Testis (tissue), 3 donors: Measurements from ENCODE around the gene MEFV. TPM values are rescaled to one million over a fixed set of nuclear protein-coding genes. Genes with fewer than 3 reads are reported as not detected.

Experiments
- DNase-seq: peaks from one replicate; pipeline ENCODE4 v3.0.0-alpha.2; 2019
- H3K27ac ChIP-seq, 2 donors: fragments of 200-600 bp; sonication (generic); one replicate each; pipeline ENCODE4 v1.5.1; 2019
- H3K27me3 ChIP-seq: fragments of 200-600 bp; sonication (generic); one replicate; pipeline ENCODE4 v1.5.1; 2019
- H3K36me3 ChIP-seq: fragments of 200-600 bp; sonication (generic); one replicate; pipeline ENCODE4 v1.5.1; 2017; ENCODE audit warnings: low read depth; ENCODE audit errors: missing control alignments
- H3K4me1 ChIP-seq: fragments of 200-600 bp; sonication (generic); one replicate; pipeline ENCODE4 v1.5.1; 2019
- H3K4me3 ChIP-seq, 2 donors: fragments of 200-600 bp; sonication (generic); one replicate each; pipeline ENCODE4 v1.5.1; 2017 to 2019
- H3K9me3 ChIP-seq: fragments of 200-600 bp; sonication (generic); one replicate; pipeline ENCODE4 v1.5.1; 2017
- POLR2A ChIP-seq: fragments of 450-650 bp; IDR thresholded peaks from one replicate; pipeline ENCODE4 v1.6.1; 2017; ENCODE audit warnings: antibody characterized with exemption, mild to moderate bottlenecking, moderate library complexity
- WGBS, 2 donors: methylation state at CpG; one replicate each; pipeline ENCODE4 v1.1.5; 2018; 5-methylcytosine and 5-hydroxymethylcytosine counted together
- intact Hi-C: fragments of 100-400 bp; cut with DNase I; formaldehyde crosslinking; loops from one replicate; pipeline ENCODE4 v1.15.1; 2023; ENCODE audit warnings: low total_unique reads
- polyA plus RNA-seq: library from polyadenylated mRNA; stranded (reverse); fragments of 350-450 nt; fragmentation: Illumina TruSeq; extraction: RNeasy Lipid Tissue Mini Kit (QIAGEN cat#74804); gene quantifications from one replicate; pipeline ENCODE4 v1.2.3, GENCODE V29; 2014; ENCODE audit warnings: low read depth, low replicate concordance; ENCODE audit not compliant: insufficient read depth
- total RNA-seq, 2 donors: library from RNA; depleted of rRNA; stranded (reverse); fragments of >200 nt; gene quantifications; one replicate each; pipeline ENCODE4 v1.2.3, GENCODE V29; 2016
- TF ChIP-seq, protein P1 (sequence below), 3 experiments: fragments of 450-650 bp in 2 of 3; fragments of 200-600 bp in 1 of 3; sonication (generic) in 1 of 3; IDR thresholded peaks; one replicate each; pipeline ENCODE4 v1.5.1; 2016 to 2019; ENCODE audit warnings: antibody characterized with exemption in 3 of 3, mild to moderate bottlenecking in 2 of 3, moderate library complexity in 1 of 3

The MEFV gene
- total and polyA plus RNA-seq, 3 donors from 2014 or later: 2.6 to 5.7 (median 5.2) TPM

DNA sequence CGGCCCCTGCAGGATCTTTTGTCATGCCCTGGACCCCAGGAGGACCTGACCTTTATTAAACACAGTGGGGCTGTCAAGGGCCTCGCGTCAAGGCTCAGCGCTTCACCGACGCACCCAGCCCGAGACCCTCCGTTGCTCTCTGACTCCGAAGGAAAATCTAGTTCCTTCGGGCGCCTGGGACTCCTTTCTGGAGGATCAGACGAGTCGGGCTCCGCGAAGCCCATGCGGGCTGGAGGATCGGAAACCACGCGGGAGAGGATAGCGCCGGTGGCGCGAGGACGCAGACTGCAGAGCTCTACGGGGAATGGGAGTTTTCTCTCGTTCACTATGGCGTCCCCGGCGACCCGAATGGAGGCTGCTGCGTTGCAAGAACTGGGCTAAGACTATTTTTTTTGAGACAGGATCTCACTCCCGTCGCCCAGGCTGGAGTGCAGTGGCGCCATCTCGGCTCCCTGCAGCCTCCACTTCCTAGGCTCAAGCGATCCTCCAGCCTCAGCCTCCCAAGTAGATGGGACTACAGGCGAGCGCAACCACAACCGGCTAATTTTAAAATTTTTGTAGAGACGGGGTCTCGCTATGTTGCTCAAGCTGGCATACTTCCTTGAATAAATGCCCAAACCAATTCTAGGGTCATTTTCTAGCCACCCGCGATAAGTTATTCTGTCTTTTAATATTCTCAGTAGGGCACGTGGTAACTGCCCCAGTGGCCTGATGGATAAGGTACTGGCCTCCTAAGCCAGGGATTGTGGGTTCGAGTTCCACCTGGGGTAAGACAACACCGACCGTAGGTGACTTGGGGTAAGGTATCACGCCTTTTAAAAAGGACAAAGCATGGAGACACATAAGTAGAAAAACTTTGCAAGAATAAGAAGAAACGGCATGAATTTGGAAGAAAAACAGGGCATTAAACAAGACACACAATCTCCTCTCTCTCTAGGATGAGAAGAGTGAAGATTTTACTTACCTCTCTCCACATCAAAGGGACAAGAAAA is 62.9 kb downstream of the MEFV start:
- no peak for TF ChIP-seq POLR2A
- TF ChIP-seq, protein P1, sequence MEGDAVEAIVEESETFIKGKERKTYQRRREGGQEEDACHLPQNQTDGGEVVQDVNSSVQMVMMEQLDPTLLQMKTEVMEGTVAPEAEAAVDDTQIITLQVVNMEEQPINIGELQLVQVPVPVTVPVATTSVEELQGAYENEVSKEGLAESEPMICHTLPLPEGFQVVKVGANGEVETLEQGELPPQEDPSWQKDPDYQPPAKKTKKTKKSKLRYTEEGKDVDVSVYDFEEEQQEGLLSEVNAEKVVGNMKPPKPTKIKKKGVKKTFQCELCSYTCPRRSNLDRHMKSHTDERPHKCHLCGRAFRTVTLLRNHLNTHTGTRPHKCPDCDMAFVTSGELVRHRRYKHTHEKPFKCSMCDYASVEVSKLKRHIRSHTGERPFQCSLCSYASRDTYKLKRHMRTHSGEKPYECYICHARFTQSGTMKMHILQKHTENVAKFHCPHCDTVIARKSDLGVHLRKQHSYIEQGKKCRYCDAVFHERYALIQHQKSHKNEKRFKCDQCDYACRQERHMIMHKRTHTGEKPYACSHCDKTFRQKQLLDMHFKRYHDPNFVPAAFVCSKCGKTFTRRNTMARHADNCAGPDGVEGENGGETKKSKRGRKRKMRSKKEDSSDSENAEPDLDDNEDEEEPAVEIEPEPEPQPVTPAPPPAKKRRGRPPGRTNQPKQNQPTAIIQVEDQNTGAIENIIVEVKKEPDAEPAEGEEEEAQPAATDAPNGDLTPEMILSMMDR (IDR thresholded peaks at IDR 0.05): no peak
- Histone ChIP-seq H3K36me3 (no peaks in the 10 kb centered on the region), H3K27me3 (no peaks in the 10 kb centered on the region), H3K9me3 (no peaks in the 10 kb centered on the region), H3K27ac (no peak overlapping the region), H3K4me1 (no peaks in the 10 kb centered on the region), H3K4me3 (no peak overlapping the region)
- intact Hi-C loops: no loop called here
- 56 to 61% methylated on average over 30 to 49 of the region's 49 CpGs for WGBS, 2 donors
- no peak for DNase-seq

GRCh38 chr16:3192476-3193019 is 63.9 kb downstream of the MEFV start:
- no peak for DNase-seq
- intact Hi-C loops: no loop called here
- no peaks in the 10 kb centered on the region for H3K27me3 ChIP-seq
- TF ChIP-seq, protein P1 (IDR thresholded peaks at IDR 0.05): no peak
- TF ChIP-seq POLR2A: no peak
- H3K27ac ChIP-seq: no peak overlapping the region
- no peaks in the 10 kb centered on the region for H3K36me3 ChIP-seq
- no peaks in the 10 kb centered on the region for H3K4me1 ChIP-seq
- H3K9me3 ChIP-seq: no peaks in the 10 kb centered on the region
- H3K4me3 ChIP-seq: no peak overlapping the region
- WGBS, 2 donors: 37 to 39% methylated on average over 17 to 36 of the region's 36 CpGs

Other genes starting within 250 kb of the MEFV start
- gene CLDN9, start 243.7 kb downstream of the MEFV start, total RNA-seq: under 1 TPM; 0.37 to 0.39 TPM
- gene CLDN9, start 243.7 kb downstream of the MEFV start, polyA plus RNA-seq: 0.34 TPM
- gene CLDN6, start 238.4 kb downstream of the MEFV start, total RNA-seq: under 1 TPM; 0.55 to 0.74 TPM
- gene CLDN6, start 238.4 kb downstream of the MEFV start, polyA plus RNA-seq: 0.70 TPM
- 10 to 100 TPM; 16.8 to 33.4 TPM for gene TNFRSF12A, start 236.3 kb downstream of the MEFV start, total RNA-seq
- 12.8 TPM for gene TNFRSF12A, start 236.3 kb downstream of the MEFV start, polyA plus RNA-seq
- gene HCFC1R1, start 232.7 kb downstream of the MEFV start, total RNA-seq: 10 to 100 TPM; 30.2 to 39.4 TPM
- gene HCFC1R1, start 232.7 kb downstream of the MEFV start, polyA plus RNA-seq: 94.5 TPM
- 10 to 100 TPM; 17.3 to 27.3 TPM for gene THOC6, start 232.6 kb downstream of the MEFV start, total RNA-seq
- 19.6 TPM for gene THOC6, start 232.6 kb downstream of the MEFV start, polyA plus RNA-seq
- gene BICDL2, start 219.7 kb downstream of the MEFV start, total RNA-seq: 1 to 10 TPM in 1 of 2 donors, under 1 TPM in 1; 0.37 to 1.3 TPM
- gene BICDL2, start 219.7 kb downstream of the MEFV start, polyA plus RNA-seq: 0.29 TPM
- gene MMP25, start 210.1 kb downstream of the MEFV start, total RNA-seq: 1 to 10 TPM in 1 of 2 donors, under 1 TPM in 1; 0.62 to 1.5 TPM
- gene MMP25, start 210.1 kb downstream of the MEFV start, polyA plus RNA-seq: 0.53 TPM
- gene IL32, start 191.0 kb downstream of the MEFV start, total RNA-seq: 10 to 100 TPM; 27.1 to 33.0 TPM
- gene IL32, start 191.0 kb downstream of the MEFV start, polyA plus RNA-seq: 62.2 TPM
- under 1 TPM; 0.79 to 0.93 TPM for gene ZSCAN10, start 157.3 kb downstream of the MEFV start, total RNA-seq
- gene ZSCAN10, start 157.3 kb downstream of the MEFV start, polyA plus RNA-seq: 0.91 TPM
- gene ZNF205, start 144.0 kb downstream of the MEFV start, total RNA-seq: 10 to 100 TPM in 1 of 2 donors, 1 to 10 TPM in 1; 9.8 to 19.4 TPM
- 5.5 TPM for gene ZNF205, start 144.0 kb downstream of the MEFV start, polyA plus RNA-seq
- gene ZNF213, start 121.6 kb downstream of the MEFV start, total RNA-seq: 10 to 100 TPM; 43.1 to 57.3 TPM
- 46.8 TPM for gene ZNF213, start 121.6 kb downstream of the MEFV start, polyA plus RNA-seq
- gene OR1F1, start 68.4 kb downstream of the MEFV start, total RNA-seq: not detected
- not detected for gene OR1F1, start 68.4 kb downstream of the MEFV start, polyA plus RNA-seq
- gene ZNF200, start 21.5 kb downstream of the MEFV start, total RNA-seq: 10 to 100 TPM; 45.2 to 48.3 TPM
- 41.9 TPM for gene ZNF200, start 21.5 kb downstream of the MEFV start, polyA plus RNA-seq
- 10 to 100 TPM; 47.3 to 58.3 TPM for gene ZNF263, start 26.9 kb upstream of the MEFV start, total RNA-seq
- gene ZNF263, start 26.9 kb upstream of the MEFV start, polyA plus RNA-seq: 44.7 TPM
- 10 to 100 TPM; 17.5 to 22.6 TPM for gene TIGD7, start 48.8 kb upstream of the MEFV start, total RNA-seq
- gene TIGD7, start 48.8 kb upstream of the MEFV start, polyA plus RNA-seq: 12.7 TPM
- gene ZNF75A, start 48.9 kb upstream of the MEFV start, total RNA-seq: 10 to 100 TPM; 50.9 to 66.3 TPM
- gene ZNF75A, start 48.9 kb upstream of the MEFV start, polyA plus RNA-seq: 29.5 TPM
- under 1 TPM; 0.39 to 0.68 TPM for gene OR2C1, start 99.3 kb upstream of the MEFV start, total RNA-seq
- gene OR2C1, start 99.3 kb upstream of the MEFV start, polyA plus RNA-seq: 0.30 TPM
- 10 to 100 TPM; 13.4 to 19.1 TPM for gene ZSCAN32, start 144.4 kb upstream of the MEFV start, total RNA-seq
- gene ZSCAN32, start 144.4 kb upstream of the MEFV start, polyA plus RNA-seq: 21.0 TPM
- gene ZNF174, start 144.6 kb upstream of the MEFV start, total RNA-seq: 10 to 100 TPM; 18.3 to 23.2 TPM
- gene ZNF174, start 144.6 kb upstream of the MEFV start, polyA plus RNA-seq: 19.2 TPM
- 10 to 100 TPM in 1 of 2 donors, 1 to 10 TPM in 1; 9.1 to 11.0 TPM for gene ZNF597, start 186.9 kb upstream of the MEFV start, total RNA-seq
- 6.9 TPM for gene ZNF597, start 186.9 kb upstream of the MEFV start, polyA plus RNA-seq
- 100 to 1,000 TPM in 1 of 2 donors, 10 to 100 TPM in 1; 99.2 to 120 TPM for gene NAA60, start 187.0 kb upstream of the MEFV start, total RNA-seq
- gene NAA60, start 187.0 kb upstream of the MEFV start, polyA plus RNA-seq: 61.8 TPM
- 10 to 100 TPM; 14.2 to 33.8 TPM for gene C16orf90, start 238.9 kb upstream of the MEFV start, total RNA-seq
- 52.1 TPM for gene C16orf90, start 238.9 kb upstream of the MEFV start, polyA plus RNA-seq
- 10 to 100 TPM; 45.2 to 59.5 TPM for gene CLUAP1, start 244.4 kb upstream of the MEFV start, total RNA-seq
- 95.7 TPM for gene CLUAP1, start 244.4 kb upstream of the MEFV start, polyA plus RNA-seq